GM23338 (cell line): ENCODE measurements around the gene EIF2B1.

Experiments used
- CREB1 ChIP-seq: fragments of 250-450 bp; sonication (Bioruptor Pico); IDR thresholded peaks from 2 replicates; pipeline ENCODE4 v1.5.0; 2020; ENCODE audit warnings: low read depth, mild to moderate bottlenecking, moderate library complexity
- CTCF ChIP-seq, 2 experiments: fragments of 200-600 bp in 1 of 2; sonication (generic) in 1 of 2; conservative IDR thresholded peaks; 2 replicates each; pipeline versions ENCODE4 v1.5.1 to v1.6.1; 2016 to 2017; ENCODE audit warnings: antibody characterized with exemption in 2 of 2, low read depth in 2 of 2, mild to moderate bottlenecking in 2 of 2, moderate library complexity in 1 of 2
- EZH2 ChIP-seq: fragments of 200-600 bp; sonication (generic); IDR thresholded peaks from one replicate; pipeline ENCODE4 v1.8.0; 2017; ENCODE audit warnings: antibody characterized with exemption, mild to moderate bottlenecking, low read depth; ENCODE audit not compliant: unreplicated experiment
- EZH2phosphoT487 ChIP-seq: fragments of 200-600 bp; sonication (generic); IDR thresholded peaks from one replicate; pipeline ENCODE4 v1.8.1; 2018; ENCODE audit warnings: antibody characterized with exemption; ENCODE audit not compliant: unreplicated experiment
- JUNB ChIP-seq: IDR thresholded peaks from one replicate; pipeline ENCODE4 v1.6.1; 2016; ENCODE audit warnings: antibody characterized with exemption; ENCODE audit not compliant: unreplicated experiment
- NANOG ChIP-seq: IDR thresholded peaks from 2 replicates; pipeline ENCODE4 v1.6.1; 2016; ENCODE audit warnings: antibody characterized with exemption, borderline replicate concordance
- POLR2AphosphoS5 ChIP-seq: IDR thresholded peaks from 2 replicates; pipeline ENCODE4 v1.6.1; 2016; ENCODE audit warnings: antibody characterized with exemption, low read depth
- REST ChIP-seq: IDR thresholded peaks from one replicate; pipeline ENCODE4 v1.6.1; 2018; ENCODE audit warnings: antibody characterized with exemption; ENCODE audit not compliant: unreplicated experiment
- ZNF114 ChIP-seq: fragments of 250-450 bp; sonication (Bioruptor Pico); IDR thresholded peaks from 2 replicates; pipeline ENCODE4 v1.5.0; 2020; ENCODE audit warnings: mild to moderate bottlenecking, moderate library complexity
- ZNF331 ChIP-seq: fragments of 250-450 bp; sonication (Bioruptor Pico); IDR thresholded peaks from 2 replicates; pipeline ENCODE4 v1.5.0; 2020; ENCODE audit warnings: low read depth, mild to moderate bottlenecking, moderate library complexity

- no peak for TF ChIP-seq CTCF (conservative IDR thresholded peaks at IDR 0.05; ENCODE audit: low read depth in 2 of 2)
- no peak for TF ChIP-seq CREB1
- no peak for TF ChIP-seq POLR2AphosphoS5
- TF ChIP-seq EZH2 = no peak
- no peak for TF ChIP-seq EZH2phosphoT487
- no peak for TF ChIP-seq REST
- TF ChIP-seq ZNF114 (CRISPR knock-in tag) = no peak
- TF ChIP-seq ZNF331 (CRISPR knock-in tag) = no peak
- no peak for TF ChIP-seq NANOG
- no peak for TF ChIP-seq JUNB
Observed at GRCh38 chr12:123614531-123614930, 19.0 kb downstream of the EIF2B1 start.
